Loucy (cell line): ENCODE measurements around the gene C1orf159.
"Not testable (repeated sequence)": the region's sequence is repeated elsewhere in the genome, so short reads cannot be mapped to it uniquely, and the experiment has no call there.

Experiments used
- H2AFZ ChIP-seq: fragments of 200-600 bp; sonication (generic); 2 replicates; pipeline ENCODE4 v1.6.0; 2016; ENCODE audit warnings: antibody characterized with exemption, mild to moderate bottlenecking, low read length, moderate library complexity
- H3F3A ChIP-seq: fragments of 200-600 bp; 2 replicates; pipeline ENCODE4 v1.6.0; 2016; ENCODE audit warnings: antibody characterized with exemption, low read depth, mild to moderate bottlenecking
- H3K27me3 ChIP-seq: fragments of 200-600 bp; sonication (generic); 2 replicates; pipeline ENCODE4 v1.6.1; 2014; ENCODE audit warnings: low read length, mild to moderate bottlenecking; ENCODE audit not compliant: insufficient read depth, poor library complexity, severe bottlenecking
- H3K36me3 ChIP-seq: fragments of 200-600 bp; sonication (generic); 2 replicates; pipeline ENCODE4 v1.6.1; 2016; ENCODE audit warnings: low read length; ENCODE audit not compliant: insufficient read depth
- H3K4me1 ChIP-seq: fragments of 200-600 bp; sonication (generic); 2 replicates; pipeline ENCODE4 v1.5.1; 2014; ENCODE audit warnings: low read length, mild to moderate bottlenecking; ENCODE audit not compliant: insufficient read depth, poor library complexity, severe bottlenecking
- H3K4me2 ChIP-seq: fragments of 200-600 bp; sonication (generic); 2 replicates; pipeline ENCODE4 v1.6.0; 2014; ENCODE audit warnings: antibody characterized with exemption, low read length, low read depth, mild to moderate bottlenecking; ENCODE audit not compliant: poor library complexity, severe bottlenecking
- H3K4me3 ChIP-seq: fragments of 200-600 bp; sonication (generic); 2 replicates; pipeline ENCODE4 v1.5.1; 2014; ENCODE audit warnings: low read length, mild to moderate bottlenecking, mixed read lengths; ENCODE audit not compliant: poor library complexity, severe bottlenecking
- H3K79me2 ChIP-seq: fragments of 200-600 bp; sonication (generic); 2 replicates; pipeline ENCODE4 v1.6.1; 2014; ENCODE audit warnings: low read length; ENCODE audit not compliant: insufficient read depth
- H3K9ac ChIP-seq: fragments of 200-600 bp; sonication (generic); 2 replicates; pipeline ENCODE4 v1.6.0; 2014; ENCODE audit warnings: mild to moderate bottlenecking, low read depth, low read length, moderate library complexity; ENCODE audit not compliant: poor library complexity, severe bottlenecking
- H3K9me2 ChIP-seq: fragments of 200-600 bp; sonication (generic); replicated peaks from 2 replicates; pipeline ENCODE4 v1.6.1; 2016; ENCODE audit warnings: low read depth, low read length, mixed read lengths
- H3K9me3 ChIP-seq: fragments of 200-600 bp; sonication (generic); 2 replicates; pipeline ENCODE4 v1.6.1; 2014; ENCODE audit warnings: mild to moderate bottlenecking, antibody characterized with exemption, low read length, low read depth; ENCODE audit not compliant: insufficient read depth
- H4K20me1 ChIP-seq: fragments of 200-600 bp; sonication (generic); 2 replicates; pipeline ENCODE4 v1.6.0; 2014; ENCODE audit warnings: antibody characterized with exemption, low read length, mild to moderate bottlenecking; ENCODE audit not compliant: insufficient read depth, poor library complexity, severe bottlenecking
- CTCF ChIP-seq: fragments of 200-600 bp; sonication (generic); conservative IDR thresholded peaks from 2 replicates; pipeline ENCODE4 v1.5.1; 2014; ENCODE audit warnings: mild to moderate bottlenecking, antibody characterized with exemption, low read length
- EZH2phosphoT487 ChIP-seq: fragments of 200-600 bp; IDR thresholded peaks from 2 replicates; pipeline ENCODE4 v1.6.1; 2018; ENCODE audit warnings: antibody characterized with exemption, mild to moderate bottlenecking, moderate library complexity, borderline replicate concordance

Gene C1orf159

GRCh38 chr1:1144122-1144842, 28.4 kb upstream of the C1orf159 start:
- H3K4me3 ChIP-seq = no peak overlapping the region
- H3F3A ChIP-seq = no peaks in the 10 kb centered on the region
- no peaks in the 10 kb centered on the region for H3K9me2 ChIP-seq
- H3K9ac ChIP-seq = no peak overlapping the region
- TF ChIP-seq EZH2phosphoT487 = no peak
- no peak for TF ChIP-seq CTCF
- H3K36me3 ChIP-seq = no peaks in the 10 kb centered on the region
- no peak overlapping the region for H3K4me2 ChIP-seq
- no peaks in the 10 kb centered on the region for H3K9me3 ChIP-seq
- H3K4me1 ChIP-seq = peaks cover 3% of the 10 kb centered on the region
- H4K20me1 ChIP-seq = no peaks in the 10 kb centered on the region
- H3K79me2 ChIP-seq = no peaks in the 10 kb centered on the region
- H3K27me3 ChIP-seq = no peaks in the 10 kb centered on the region
- H2AFZ ChIP-seq = no peak overlapping the region

GRCh38 chr1:1143636-1144035, 27.7 kb upstream of the C1orf159 start:
- no peak overlapping the region for H2AFZ ChIP-seq
- peaks cover 3% of the 10 kb centered on the region for H3K4me1 ChIP-seq
- no peak overlapping the region for H3K9ac ChIP-seq
- no peaks in the 10 kb centered on the region for H3K9me3 ChIP-seq
- no peaks in the 10 kb centered on the region for H3K9me2 ChIP-seq
- no peaks in the 10 kb centered on the region for H3K27me3 ChIP-seq
- H4K20me1 ChIP-seq = no peaks in the 10 kb centered on the region
- no peaks in the 10 kb centered on the region for H3F3A ChIP-seq
- no peak overlapping the region for H3K4me2 ChIP-seq
- no peak overlapping the region for H3K4me3 ChIP-seq
- H3K79me2 ChIP-seq = no peaks in the 10 kb centered on the region
- TF ChIP-seq CTCF (no peak), EZH2phosphoT487 (no peak)
- H3K36me3 ChIP-seq = no peaks in the 10 kb centered on the region

GRCh38 chr1:1142844-1143243, 27.0 kb upstream of the C1orf159 start:
- peaks cover 8% of the 10 kb centered on the region for H3K4me1 ChIP-seq
- H3K27me3 ChIP-seq = no peaks in the 10 kb centered on the region
- no peaks in the 10 kb centered on the region for H3K79me2 ChIP-seq
- H2AFZ ChIP-seq = no peak overlapping the region
- H3K9me3 ChIP-seq = no peaks in the 10 kb centered on the region
- H3K9me2 ChIP-seq = no peaks in the 10 kb centered on the region
- H3K4me2 ChIP-seq = no peak overlapping the region
- H3K36me3 ChIP-seq = no peaks in the 10 kb centered on the region
- TF ChIP-seq CTCF (no peak), EZH2phosphoT487 (no peak)
- H3F3A ChIP-seq = no peaks in the 10 kb centered on the region
- H3K4me3 ChIP-seq = no peak overlapping the region
- H3K9ac ChIP-seq = no peak overlapping the region
- no peaks in the 10 kb centered on the region for H4K20me1 ChIP-seq

GRCh38 chr1:1142352-1142751, 26.5 kb upstream of the C1orf159 start:
- H3K79me2 ChIP-seq, H3K9me2 ChIP-seq, H3K9me3 ChIP-seq, H3K36me3 ChIP-seq, H3K27me3 ChIP-seq, H3F3A ChIP-seq, H3K9ac ChIP-seq, H3K4me3 ChIP-seq, H4K20me1 ChIP-seq, H3K4me2 ChIP-seq, H2AFZ ChIP-seq: not testable (repeated sequence)
- peaks cover 13% of the 10 kb centered on the region for H3K4me1 ChIP-seq
